NCI-H187 treated with DMSO at 0.1 percent for 48 hours (cell line): ENCODE data around the gene TEDC2.

Source experiments
- DNase-seq: peaks from one replicate; lab custom pipeline; 2025; lab: John Stamatoyannopoulos, UW

Gene TEDC2

GRCh38 chr16:2513405-2514332 is 53.8 kb downstream of the TEDC2 start, which contains the start of gene ATP6V0C:
ATP6V0C (plus strand) TSS chr16:2513952; CDS start chr16:2514104, 152 bp downstream.
- peak; percentile 44 for DNase-seq
